GM19351 (cell line): ENCODE results near the gene ADH7.
"Not testable (repeated sequence)": the region's sequence is repeated elsewhere in the genome, so short reads cannot be mapped to it uniquely, and the experiment has no call there.

ENCODE experiments used
- ATAC-seq: cut with Tn5 transposase; IDR thresholded peaks from one replicate; pipeline ENCODE4 v1.9.1; 2021; ENCODE audit warnings: mild to moderate bottlenecking, moderate library complexity; ENCODE audit not compliant: unreplicated experiment

ADH7 gene

GRCh38 chr4:99417125-99417524 is 18.0 kb downstream of the ADH7 start:
- no peak for ATAC-seq

- not testable (repeated sequence) for ATAC-seq
These were observed 19.4 kb downstream of the ADH7 start for GRCh38 chr4:99415762-99416161.

DNA sequence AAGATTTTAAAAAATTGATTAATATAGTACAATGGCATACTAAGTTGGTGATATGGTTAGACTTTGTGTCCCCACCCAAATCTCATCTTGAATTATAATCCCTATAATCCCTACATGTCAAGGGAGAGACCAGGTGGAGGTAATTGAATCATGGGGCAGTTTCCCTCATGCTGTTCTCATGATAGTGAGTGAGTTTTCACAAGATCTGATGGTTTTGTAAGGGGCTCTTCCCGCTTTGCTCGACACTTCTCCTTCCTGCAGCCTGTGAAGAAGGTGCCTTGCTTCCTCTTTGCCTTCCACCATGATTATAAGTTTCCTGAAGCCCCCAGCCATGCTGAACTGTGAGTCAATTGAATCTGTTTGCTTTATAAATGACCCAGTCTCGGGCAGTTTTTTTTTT is 20.2 kb downstream of the ADH7 start:
- not testable (repeated sequence) for ATAC-seq

DNA sequence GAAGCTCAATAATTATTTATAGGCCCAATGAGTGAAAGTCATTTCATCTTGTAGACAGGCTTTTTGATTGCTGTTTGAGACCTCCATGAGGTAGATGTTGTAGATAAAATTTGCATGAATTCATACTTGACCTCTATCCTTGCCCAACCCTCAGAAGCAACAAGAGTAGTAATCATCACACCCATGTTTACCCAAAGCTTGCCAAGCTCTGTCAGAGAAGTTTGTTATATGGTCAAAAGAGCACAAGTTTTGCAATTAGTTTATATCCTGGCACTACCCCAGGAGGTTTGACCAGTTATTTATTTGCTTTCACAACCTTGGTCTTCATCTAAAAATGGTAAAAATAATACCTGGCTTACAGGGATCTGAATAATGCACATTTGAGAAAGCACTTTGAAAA is 20.7 kb downstream of the ADH7 start:
- ATAC-seq = no peak

- no peak for ATAC-seq
These were observed 22.0 kb downstream of the ADH7 start for GRCh38 chr4:99413140-99413539.

DNA sequence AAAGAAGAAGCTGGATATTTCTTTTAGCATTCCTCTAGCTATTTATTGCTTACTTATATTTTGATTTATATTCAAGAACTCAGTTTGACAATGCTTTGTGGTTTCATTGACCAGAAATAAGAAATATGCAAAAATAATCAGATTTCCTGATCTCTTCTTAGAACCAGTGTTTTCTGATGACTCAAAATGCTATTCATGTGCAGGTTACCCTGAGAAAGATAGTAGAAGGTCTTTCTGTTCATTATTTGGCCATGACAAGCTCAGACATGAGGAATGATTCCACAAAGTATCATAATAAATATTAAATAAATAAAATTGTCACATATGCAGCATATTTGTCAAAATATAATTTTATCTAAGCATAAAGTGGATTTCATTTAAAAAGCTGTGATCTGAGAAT is 24.1 kb downstream of the ADH7 start:
- ATAC-seq = no peak

DNA sequence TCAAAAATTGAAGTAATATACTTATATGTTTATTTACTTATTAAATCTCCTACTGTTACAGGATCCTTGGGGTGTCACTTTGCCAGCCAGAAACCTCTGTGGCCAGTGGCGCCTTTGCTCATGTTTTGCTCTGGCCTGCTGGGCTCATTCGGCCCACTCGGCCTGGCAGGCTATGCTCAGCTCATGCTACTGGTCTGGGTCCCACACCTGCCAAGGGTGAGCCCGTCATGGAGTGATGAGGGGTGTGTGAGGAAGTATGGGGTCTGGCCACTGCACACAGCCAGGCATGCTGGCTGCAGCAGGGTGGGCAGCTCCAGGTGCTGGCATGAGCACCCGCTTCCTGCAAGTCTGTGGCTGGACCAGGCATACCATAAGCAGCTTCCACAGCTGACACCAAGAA is 25.1 kb downstream of the ADH7 start:
- no peak for ATAC-seq

DNA sequence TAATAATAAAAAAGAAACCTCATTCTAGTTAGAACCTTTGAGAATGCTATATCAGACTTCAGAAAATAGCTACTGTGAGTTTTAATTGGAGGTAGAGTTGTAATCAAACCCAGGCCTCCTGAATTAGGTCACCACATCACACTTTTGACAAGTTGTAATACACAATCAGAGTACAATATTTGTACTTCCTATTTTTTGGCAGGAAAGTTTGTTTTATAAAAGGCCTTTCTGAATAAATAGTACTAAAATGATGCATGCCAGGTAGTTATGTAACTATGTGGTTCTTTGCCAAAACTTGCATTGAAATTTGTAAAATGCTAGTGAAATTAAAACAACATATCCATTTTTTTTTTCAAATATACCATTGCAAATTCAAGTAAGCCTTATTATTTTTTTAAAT is 26.8 kb downstream of the ADH7 start:
- ATAC-seq = no peak

GRCh38 chr4:99405433-99406115 is 29.6 kb downstream of the ADH7 start:
- peak; percentile 20 for ATAC-seq

DNA sequence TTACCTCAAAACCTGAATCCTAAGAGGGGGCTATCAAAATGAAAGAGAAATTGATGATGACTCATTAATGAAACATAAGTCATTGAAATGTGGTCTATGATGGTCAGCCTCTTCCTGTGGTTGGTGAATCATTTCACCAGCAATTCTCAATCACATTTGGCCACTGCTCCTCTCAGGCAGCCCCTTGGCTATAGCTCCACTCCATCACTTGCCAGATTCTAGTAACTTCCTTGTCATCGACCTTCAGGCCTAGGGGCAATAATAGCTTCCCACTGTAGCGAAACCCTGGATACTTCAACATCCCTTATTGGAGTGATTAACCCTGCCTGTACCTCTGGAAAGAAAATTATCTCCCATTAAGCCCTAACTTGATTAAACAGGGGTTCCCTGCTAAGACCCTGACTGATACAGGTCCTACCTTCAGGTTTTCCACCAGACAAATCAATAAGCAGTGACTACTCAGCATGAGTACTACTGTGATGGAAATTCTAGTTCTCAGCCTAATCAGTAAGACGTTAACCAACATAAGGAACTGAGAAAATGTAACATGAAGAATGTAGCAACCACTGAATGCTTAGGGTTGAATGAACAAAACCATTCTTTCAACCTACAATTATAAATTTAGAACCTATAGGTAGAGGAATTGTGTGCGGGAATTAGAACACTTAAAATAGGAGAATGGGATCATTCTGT is 30.4 kb downstream of the ADH7 start:
- ATAC-seq = peak; percentile 90

DNA sequence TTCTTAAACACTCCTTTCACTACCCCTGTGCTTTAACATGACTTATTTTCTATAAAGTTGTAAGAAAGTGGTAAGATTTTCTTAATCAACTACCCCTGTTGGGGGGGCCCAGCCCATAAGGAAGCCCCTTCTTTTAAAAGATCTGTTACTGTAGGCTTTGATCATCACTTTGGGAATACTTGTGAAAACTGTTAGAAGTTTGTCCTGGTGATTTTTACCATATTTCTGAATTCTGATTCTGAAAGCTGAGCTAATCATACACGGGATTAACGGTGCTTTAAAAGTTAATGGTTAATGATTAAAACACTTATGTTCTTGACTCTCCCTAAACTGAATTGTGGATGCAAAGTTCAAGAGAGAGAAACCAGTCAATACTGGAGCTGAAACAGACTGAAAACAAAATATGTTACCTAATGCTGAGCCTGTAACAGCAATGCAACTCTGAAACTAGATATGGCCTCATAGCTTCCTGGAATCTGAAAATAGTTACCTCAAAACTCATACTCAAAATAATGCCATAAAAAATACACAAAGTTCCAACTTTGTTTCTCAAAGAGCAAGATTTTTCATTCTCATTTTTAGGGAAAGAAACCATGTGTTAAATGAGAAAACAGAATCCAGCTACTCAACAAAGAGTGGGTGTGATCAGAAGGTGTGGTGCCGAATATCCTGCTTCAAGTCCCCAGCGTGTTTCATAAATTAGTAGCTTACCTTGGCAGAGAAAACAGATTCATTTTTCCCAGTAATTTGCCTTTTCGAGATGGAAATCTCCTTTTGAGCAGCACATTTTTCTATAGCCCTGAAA is 31.6 kb downstream of the ADH7 start:
- ATAC-seq = peak; percentile 52

DNA sequence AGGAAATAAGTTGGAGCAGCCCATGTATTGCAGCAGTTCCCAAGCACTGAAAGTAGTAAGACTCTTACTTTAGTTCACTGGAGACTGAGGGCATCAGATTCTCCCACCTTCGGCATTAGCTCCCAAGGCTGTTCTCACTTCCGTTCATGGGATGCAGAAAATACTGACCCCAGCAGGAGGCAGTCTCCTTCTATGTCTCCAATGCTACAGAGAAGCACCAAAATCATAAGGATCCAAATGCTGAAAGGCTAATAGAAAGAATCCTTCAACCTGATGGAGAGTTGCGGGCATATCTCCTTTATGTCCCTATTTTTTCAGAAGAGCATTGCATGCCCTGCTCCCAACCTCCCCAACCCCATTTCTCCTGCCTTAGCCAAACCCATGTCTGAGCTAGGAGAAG is 32.4 kb downstream of the ADH7 start:
- no peak for ATAC-seq

GRCh38 chr4:99400831-99401230 is 34.3 kb downstream of the ADH7 start:
- no peak for ATAC-seq

DNA sequence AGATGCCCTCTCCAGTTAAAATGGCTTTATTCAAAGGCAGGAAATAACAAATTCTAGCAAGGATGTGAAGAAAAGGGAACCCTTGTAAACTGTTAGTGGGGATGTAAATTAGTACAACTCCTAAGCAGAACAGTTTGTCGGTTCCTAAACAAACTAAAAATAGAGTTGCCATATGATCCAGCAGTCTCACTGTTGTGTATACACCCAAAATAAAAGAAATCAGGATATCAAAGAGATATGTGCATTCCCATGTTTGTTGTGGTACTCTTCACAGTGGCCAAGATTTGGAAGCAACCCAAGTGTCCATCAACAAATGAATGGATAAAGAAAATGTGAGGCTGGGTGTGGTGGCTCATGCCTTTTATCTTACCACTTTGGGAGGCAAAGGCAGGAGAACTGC is 36.1 kb downstream of the ADH7 start:
- no peak for ATAC-seq

GRCh38 chr4:99395595-99396364 is 39.4 kb downstream of the ADH7 start:
- ATAC-seq = no peak

DNA sequence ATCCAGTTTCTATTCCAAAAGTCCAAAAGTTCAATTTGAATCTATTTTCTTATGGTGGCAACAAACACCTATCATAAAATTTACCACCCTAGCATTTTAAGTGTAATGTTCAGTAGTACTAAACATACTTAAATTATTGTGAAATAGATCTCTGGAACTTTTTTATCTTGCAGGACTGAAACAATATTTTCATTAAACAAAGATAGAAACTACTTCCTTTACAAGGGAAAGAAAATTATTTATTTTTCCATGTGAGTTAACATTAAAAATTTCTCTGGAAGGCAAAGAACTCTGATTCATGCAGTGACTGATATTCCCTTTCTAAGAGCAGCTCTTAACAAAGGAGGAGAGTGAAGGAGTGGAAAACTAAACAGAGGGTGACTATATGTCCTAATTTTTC is 40.2 kb downstream of the ADH7 start:
- ATAC-seq = no peak

DNA sequence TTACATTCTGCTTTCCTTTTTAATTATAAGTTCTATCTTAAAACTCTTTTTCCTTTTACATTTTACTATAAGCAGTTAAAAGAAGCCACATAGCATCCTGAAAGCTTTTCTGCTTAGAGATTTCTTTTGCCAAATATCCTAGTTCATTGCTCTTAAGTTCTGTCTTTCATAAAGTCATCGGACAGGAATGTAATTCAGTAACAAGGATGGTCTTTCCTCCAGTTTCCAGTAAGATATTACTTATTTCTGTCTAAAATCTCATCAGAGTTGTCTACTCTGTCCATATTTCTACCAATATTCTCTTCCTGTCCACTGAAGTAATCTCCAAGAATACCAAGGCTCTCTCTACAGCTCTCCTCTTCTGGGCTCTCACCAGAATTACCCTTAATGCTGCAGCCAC is 45.1 kb downstream of the ADH7 start:
- no peak for ATAC-seq

DNA sequence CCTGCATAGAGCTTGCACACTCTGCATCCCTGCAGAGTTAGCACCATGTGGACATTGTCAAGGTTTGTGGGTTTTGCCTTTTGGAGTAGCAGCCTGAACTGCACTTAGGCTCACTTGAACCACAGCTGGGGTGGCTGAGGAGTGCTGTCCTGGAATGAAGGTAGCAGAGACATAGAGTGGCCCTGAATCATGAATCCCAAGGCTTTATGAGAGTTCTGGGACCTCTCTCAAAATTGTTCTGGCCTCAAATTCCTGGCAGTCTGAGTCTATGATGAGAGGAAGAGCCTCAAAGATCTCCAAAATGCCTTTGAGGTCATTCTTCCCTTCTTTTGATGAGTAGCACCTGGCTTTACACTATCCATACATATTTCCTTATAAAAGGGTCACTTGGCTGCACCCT is 45.5 kb downstream of the ADH7 start:
- ATAC-seq = no peak

GRCh38 chr4:99383833-99384392 is 51.2 kb downstream of the ADH7 start:
- no peak for ATAC-seq

DNA sequence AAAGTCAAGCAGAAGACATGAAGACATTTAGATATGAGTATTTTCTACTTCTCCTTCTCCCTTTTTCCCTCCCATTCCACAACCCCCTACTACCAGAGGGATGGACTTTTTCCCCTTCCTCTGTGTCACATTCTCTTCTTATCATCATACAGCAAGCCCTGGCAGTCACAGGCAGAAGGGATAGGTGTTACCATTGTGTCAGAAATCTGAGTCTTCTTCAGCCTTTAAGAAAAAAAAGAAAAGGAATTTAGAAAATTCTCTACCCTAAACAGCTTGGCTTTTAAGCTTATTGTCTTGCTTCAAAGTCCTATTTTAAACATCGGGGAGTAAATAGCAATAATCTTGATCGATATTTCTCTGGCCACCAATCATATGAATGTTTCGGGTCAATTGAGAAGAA is 51.7 kb downstream of the ADH7 start:
- ATAC-seq = no peak
